ENCODE measurements around the gene CBX3. TPM values are rescaled to one million over a fixed set of nuclear protein-coding genes. Genes with fewer than 3 reads are reported as not detected.

CBX3 gene
- total and polyA plus RNA-seq, 2 of the 8 experiments (the other 6 are each of a cell fraction or from before 2014, with no cell fraction given): 71.3 to 258 TPM

- no peak overlapping the region for H2BK5ac ChIP-seq (ENCODE audit: low read depth, low read length)
- H3K56ac ChIP-seq (replicated peaks; ENCODE audit: insufficient read length, low read depth, low read length): peak overlapping the region; percentile 14
- no peak for TF ChIP-seq JUN (IDR thresholded peaks at IDR 0.05; ENCODE audit: low read depth, low read length)
- TF ChIP-seq POLR2A (IDR thresholded peaks at IDR 0.05; ENCODE audit: control extremely low read depth in 1 of 2, low read depth in 2 of 2, low read length in 2 of 2): peak in 1 of 2 experiments; percentile 3; a peak in 2 of 3 replicates
- TF ChIP-seq TAF7 (optimal IDR thresholded peaks at IDR 0.05; ENCODE audit: borderline replicate concordance, low read depth, low read length): peak; percentile 33
- H3K27me3 ChIP-seq (replicated peaks in 1 of 4; ENCODE audit: control insufficient read depth in 3 of 4, extremely low read depth in 1 of 4, insufficient read depth in 3 of 4, low read length in 3 of 4): no peaks in the 10 kb centered on the region
- H3K4me1 ChIP-seq (replicated peaks in 1 of 4; ENCODE audit: control insufficient read depth in 3 of 4, insufficient read depth in 4 of 4, low read length in 3 of 4): peaks cover 0 to 6% (median 0%) of the 10 kb centered on the region in 4 experiments; a peak in 3 of 7 replicates
- peaks cover 3% of the 10 kb centered on the region; the same call in 1 of the 2 replicates for H3K23me2 ChIP-seq (ENCODE audit: low read depth, low read length)
- H3K9ac ChIP-seq (replicated peaks in 1 of 4; ENCODE audit: extremely low read depth in 1 of 4, low read depth in 3 of 4, low read length in 3 of 4): peak overlapping the region; percentile 97 to 100 (median 100)
- H3K18ac ChIP-seq (ENCODE audit: extremely low read depth, low read length): no peak overlapping the region
- peak overlapping the region; percentile 72 to 90; a peak in 3 of 4 replicates for H3K4me2 ChIP-seq (ENCODE audit: insufficient read depth in 1 of 2, low read depth in 2 of 2, low read length in 2 of 2)
- no peak overlapping the region for H3K23ac ChIP-seq (ENCODE audit: insufficient read length)
- no peak overlapping the region for H2BK120ac ChIP-seq (replicated peaks; ENCODE audit: low read depth, low read length)
- H3K14ac ChIP-seq (ENCODE audit: insufficient read length): no peak overlapping the region
- no peak overlapping the region for H2BK15ac ChIP-seq (ENCODE audit: low read length)
- H3K36me3 ChIP-seq (ENCODE audit: control insufficient read depth in 2 of 4, insufficient read depth in 4 of 4, low read length in 3 of 4): peaks cover 27 to 69% (median 51%) of the 10 kb centered on the region in 4 experiments
- 1% methylated on average over 7 of the region's 7 CpGs; no CpG with 5 or more reads in 1 of the 2 experiments for WGBS, 2 experiments (ENCODE audit: extremely low coverage in 1 of 2, insufficient coverage in 1 of 2, insufficient read length in 1 of 2, insufficient replicate concordance in 2 of 2, low coverage in 1 of 2, low lambda C conversion rate in 2 of 2, missing lambda C conversion rate in 1 of 2)
- H4K5ac ChIP-seq (ENCODE audit: insufficient read length, low read depth, low read length): peak overlapping the region; percentile 50
- H3K9me3 ChIP-seq (ENCODE audit: insufficient read depth in 2 of 2, low read depth in 1 of 2, low read length in 1 of 2): no peaks in the 10 kb centered on the region
- H3K79me2 ChIP-seq (ENCODE audit: control insufficient read depth in 1 of 2, insufficient read depth in 2 of 2, low read length in 2 of 2): peaks cover 45 to 89% of the 10 kb centered on the region in 2 experiments
- H2BK20ac ChIP-seq (ENCODE audit: low read length): no peak overlapping the region
- no peak overlapping the region for H4K91ac ChIP-seq (replicated peaks; ENCODE audit: insufficient read length, low read length)
- H2AFZ ChIP-seq (ENCODE audit: low read length): no peak overlapping the region
- FAIRE-seq (no peak), DNase-seq (ENCODE audit: low read depth in 1 of 2, low spot score in 2 of 2) (no peak)
- H2BK12ac ChIP-seq (ENCODE audit: low read depth, low read length): no peak overlapping the region
- no peak overlapping the region for H3K4ac ChIP-seq (replicated peaks; ENCODE audit: insufficient read length, low read depth, low read length)
- no peak overlapping the region for H4K8ac ChIP-seq (ENCODE audit: extremely low read depth, insufficient read depth, low read length)
- H3K4me3 ChIP-seq (ENCODE audit: extremely low read depth in 1 of 4, insufficient read depth in 2 of 4, low read depth in 3 of 4, low read length in 4 of 4): peak overlapping the region; percentile 98 to 99 (median 98)
- CTCF ChIA-PET (ENCODE audit: partially characterized antibody): interaction anchor here (0.7 to 3.8 kb wide), 11 partner anchors 11 to 305 kb away, joined by 3 to 24 read pairs (median 4); no protein-coding TSS in a partner anchor
- POLR2A ChIA-PET (ENCODE audit: partially characterized antibody): interaction anchor here (0.6 to 13.1 kb wide), 22 partner anchors 13 to 304 kb away, joined by 3 to 578 read pairs (median 6); partner anchors contain the start of gene NFE2L3
- H4K20me1 ChIP-seq (replicated peaks in 1 of 2; ENCODE audit: control insufficient read depth in 1 of 2, insufficient read depth in 2 of 2, low read length in 2 of 2): peaks cover 23 to 39% of the 10 kb centered on the region in 2 experiments
- no peak overlapping the region for H3K27ac ChIP-seq (ENCODE audit: low read depth, low read length)
- H2AK5ac ChIP-seq (ENCODE audit: low read depth, low read length): no peak overlapping the region
- H3K79me1 ChIP-seq (ENCODE audit: low read depth, low read length): no peaks in the 10 kb centered on the region
These were observed 2.8 kb upstream of the CBX3 start for GRCh38 chr7:26198781-26199169.

All from H1 (cell line).